Measurements from ENCODE around the gene GNAT1.

The GNAT1 gene

GRCh38 chr3:50170689-50171088 is 20.7 kb upstream of the GNAT1 start:
- no peaks in the 10 kb centered on the region for H3K27me3 ChIP-seq (ENCODE audit: low read length)
- H2AFZ ChIP-seq (ENCODE audit: low read depth, low read length, severe bottlenecking), result no peak overlapping the region
- no peaks in the 10 kb centered on the region for H4K20me1 ChIP-seq (ENCODE audit: low read depth, low read length)
- H3K9ac ChIP-seq (ENCODE audit: low read length), result no peak overlapping the region
- H3F3A ChIP-seq (ENCODE audit: insufficient read depth), result no peaks in the 10 kb centered on the region
- no peaks in the 10 kb centered on the region for H3K9me3 ChIP-seq (ENCODE audit: insufficient read depth, low read length)
- no peak overlapping the region for H3K4me3 ChIP-seq (ENCODE audit: insufficient read depth, low read length, poor library complexity, severe bottlenecking)
- no peaks in the 10 kb centered on the region for H3K79me2 ChIP-seq (ENCODE audit: insufficient read depth, low read length)
- H3K4me2 ChIP-seq (ENCODE audit: low read depth, low read length, poor library complexity, severe bottlenecking), result no peak overlapping the region
- no peaks in the 10 kb centered on the region for H3K9me2 ChIP-seq (replicated peaks; ENCODE audit: insufficient read depth, low read length)
- no peaks in the 10 kb centered on the region for H3K36me3 ChIP-seq (ENCODE audit: low read length)
- no peak overlapping the region for H3K27ac ChIP-seq (ENCODE audit: low read depth, low read length)
- TF ChIP-seq EZH2phosphoT487 (conservative IDR thresholded peaks at IDR 0.05; ENCODE audit: low read length) (no peak), CTCF (IDR thresholded peaks at IDR 0.05; ENCODE audit: insufficient read depth, low read length, poor library complexity, severe bottlenecking) (no peak)

GRCh38 chr3:50171540-50172301 is 19.7 kb upstream of the GNAT1 start:
- no peaks in the 10 kb centered on the region for H3F3A ChIP-seq (ENCODE audit: insufficient read depth)
- H2AFZ ChIP-seq (ENCODE audit: low read depth, low read length, severe bottlenecking), result no peak overlapping the region
- no peaks in the 10 kb centered on the region for H3K79me2 ChIP-seq (ENCODE audit: insufficient read depth, low read length)
- no peaks in the 10 kb centered on the region for H4K20me1 ChIP-seq (ENCODE audit: low read depth, low read length)
- no peaks in the 10 kb centered on the region for H3K9me2 ChIP-seq (replicated peaks; ENCODE audit: insufficient read depth, low read length)
- no peaks in the 10 kb centered on the region for H3K36me3 ChIP-seq (ENCODE audit: low read length)
- H3K27ac ChIP-seq (ENCODE audit: low read depth, low read length), result no peak overlapping the region
- H3K27me3 ChIP-seq (ENCODE audit: low read length), result no peaks in the 10 kb centered on the region
- no peak overlapping the region for H3K9ac ChIP-seq (ENCODE audit: low read length)
- no peak for TF ChIP-seq EZH2phosphoT487 (conservative IDR thresholded peaks at IDR 0.05; ENCODE audit: low read length)
- no peak for TF ChIP-seq CTCF (IDR thresholded peaks at IDR 0.05; ENCODE audit: insufficient read depth, low read length, poor library complexity, severe bottlenecking)
- H3K9me3 ChIP-seq (ENCODE audit: insufficient read depth, low read length), result no peaks in the 10 kb centered on the region
- H3K4me2 ChIP-seq (ENCODE audit: low read depth, low read length, poor library complexity, severe bottlenecking), result no peak overlapping the region
- no peak overlapping the region for H3K4me3 ChIP-seq (ENCODE audit: insufficient read depth, low read length, poor library complexity, severe bottlenecking)

GRCh38 chr3:50172626-50173220 is 18.7 kb upstream of the GNAT1 start:
- no peaks in the 10 kb centered on the region for H3F3A ChIP-seq (ENCODE audit: insufficient read depth)
- no peaks in the 10 kb centered on the region for H3K79me2 ChIP-seq (ENCODE audit: insufficient read depth, low read length)
- H3K4me3 ChIP-seq (ENCODE audit: insufficient read depth, low read length, poor library complexity, severe bottlenecking), result no peak overlapping the region
- no peaks in the 10 kb centered on the region for H3K9me2 ChIP-seq (replicated peaks; ENCODE audit: insufficient read depth, low read length)
- no peak overlapping the region for H3K4me2 ChIP-seq (ENCODE audit: low read depth, low read length, poor library complexity, severe bottlenecking)
- H2AFZ ChIP-seq (ENCODE audit: low read depth, low read length, severe bottlenecking), result no peak overlapping the region
- H3K36me3 ChIP-seq (ENCODE audit: low read length), result no peaks in the 10 kb centered on the region
- H3K9me3 ChIP-seq (ENCODE audit: insufficient read depth, low read length), result no peaks in the 10 kb centered on the region
- H4K20me1 ChIP-seq (ENCODE audit: low read depth, low read length), result no peaks in the 10 kb centered on the region
- TF ChIP-seq CTCF (IDR thresholded peaks at IDR 0.05; ENCODE audit: insufficient read depth, low read length, poor library complexity, severe bottlenecking), result no peak
- no peak for TF ChIP-seq EZH2phosphoT487 (conservative IDR thresholded peaks at IDR 0.05; ENCODE audit: low read length)
- no peaks in the 10 kb centered on the region for H3K27me3 ChIP-seq (ENCODE audit: low read length)
- H3K27ac ChIP-seq (ENCODE audit: low read depth, low read length), result no peak overlapping the region
- H3K9ac ChIP-seq (ENCODE audit: low read length), result no peak overlapping the region

Data from SU-DHL-6 (cell line).